GM19468 (cell line): ENCODE results near the gene GLOD4.

ENCODE experiments used
- ATAC-seq: cut with Tn5 transposase; IDR thresholded peaks from one replicate; pipeline ENCODE4 v1.9.1; 2021; ENCODE audit warnings: mild to moderate bottlenecking, moderate library complexity, moderate number of reproducible peaks; ENCODE audit not compliant: unreplicated experiment; ENCODE audit errors: extremely low read depth

Gene GLOD4

DNA sequence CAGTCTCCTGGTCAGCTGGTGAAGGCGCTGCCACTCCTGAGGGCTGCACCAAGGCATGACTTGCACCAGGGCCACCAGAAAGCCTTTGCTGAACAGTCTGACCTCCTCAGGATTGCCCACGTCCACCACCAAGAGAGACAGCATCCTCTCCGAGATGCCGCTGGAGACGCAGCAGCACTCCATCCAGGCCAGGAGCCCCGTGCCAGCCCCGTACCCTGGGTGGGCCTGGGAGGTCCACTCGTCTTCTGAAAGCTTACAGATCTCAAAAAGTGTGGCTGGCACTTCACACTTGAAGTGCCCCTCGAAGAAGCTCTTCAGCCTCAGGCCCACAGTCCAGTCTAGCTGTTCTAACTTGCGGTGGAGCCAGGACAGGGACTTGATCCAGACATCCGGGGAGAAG, 36.7 kb downstream of the GLOD4 start:
- ATAC-seq = no peak

DNA sequence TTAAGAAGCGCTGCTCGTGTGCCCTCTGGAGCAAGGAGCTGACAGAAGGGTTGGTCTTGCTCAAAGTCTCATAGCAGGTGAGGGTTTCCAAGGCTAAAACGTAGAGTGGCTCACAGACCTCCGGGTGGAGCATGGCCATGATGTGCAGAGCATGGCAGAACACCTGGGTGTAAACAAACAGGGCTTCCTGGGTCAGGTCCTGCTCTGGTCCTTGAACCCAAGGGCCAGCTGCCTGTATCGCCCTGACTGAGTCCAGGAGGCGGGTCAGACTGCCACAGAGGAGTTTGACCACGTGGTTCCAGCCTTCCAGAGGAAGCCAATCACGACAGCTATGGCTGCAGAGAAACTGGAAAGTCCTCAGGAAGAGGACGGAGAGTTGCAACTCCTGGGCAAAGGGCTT, 37.1 kb downstream of the GLOD4 start:
- no peak for ATAC-seq

DNA sequence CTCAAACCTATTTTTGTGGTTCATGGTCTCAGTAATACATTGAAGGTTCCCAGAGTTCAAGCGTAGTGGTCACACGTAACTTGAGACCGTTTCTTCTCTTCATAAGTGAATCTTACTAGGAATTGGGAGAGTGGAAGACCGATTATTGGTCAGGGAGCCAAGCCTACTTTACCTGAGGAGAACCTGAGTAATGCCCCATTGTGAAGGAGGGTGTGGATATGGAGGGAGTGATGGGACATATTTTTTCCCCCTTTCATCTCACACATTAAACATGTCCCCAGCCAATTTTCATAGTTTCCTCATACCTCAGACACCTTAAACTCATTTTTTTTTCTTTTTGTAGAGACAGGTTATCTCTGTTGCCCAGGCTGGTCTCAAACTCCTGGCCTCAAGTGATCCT, 38.9 kb downstream of the GLOD4 start:
- no peak for ATAC-seq

DNA sequence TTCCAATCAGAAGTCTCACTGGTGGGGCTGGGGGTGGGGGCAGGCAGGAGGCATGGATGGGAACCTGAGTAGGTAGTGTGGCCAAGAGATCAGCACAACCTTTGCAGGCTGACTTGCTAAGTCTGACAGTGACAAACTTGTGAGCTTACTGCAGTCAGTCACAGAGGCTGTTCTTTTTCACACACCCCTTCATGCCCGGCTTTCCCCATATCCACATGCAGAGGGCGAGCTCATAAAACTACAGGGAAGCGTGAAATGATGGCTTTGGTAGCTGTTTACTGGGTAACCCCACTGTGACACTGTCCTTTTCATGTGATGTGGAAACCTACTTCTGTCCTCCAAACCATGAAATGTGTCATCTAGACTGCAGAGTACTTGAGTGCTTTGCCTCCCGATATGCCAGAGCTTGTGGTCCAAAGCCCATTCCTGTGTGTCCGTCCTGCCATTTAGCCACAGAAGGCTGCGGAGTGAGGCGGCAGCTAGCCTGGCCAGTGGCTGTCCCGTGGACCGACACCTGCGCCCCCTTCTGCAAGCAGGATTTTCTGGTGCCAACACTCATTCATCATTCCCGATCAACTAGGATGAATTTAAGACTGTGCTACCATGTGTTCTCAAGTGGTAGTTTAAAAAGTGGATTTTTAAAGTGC, 39.8 kb downstream of the GLOD4 start:
- no peak for ATAC-seq

DNA sequence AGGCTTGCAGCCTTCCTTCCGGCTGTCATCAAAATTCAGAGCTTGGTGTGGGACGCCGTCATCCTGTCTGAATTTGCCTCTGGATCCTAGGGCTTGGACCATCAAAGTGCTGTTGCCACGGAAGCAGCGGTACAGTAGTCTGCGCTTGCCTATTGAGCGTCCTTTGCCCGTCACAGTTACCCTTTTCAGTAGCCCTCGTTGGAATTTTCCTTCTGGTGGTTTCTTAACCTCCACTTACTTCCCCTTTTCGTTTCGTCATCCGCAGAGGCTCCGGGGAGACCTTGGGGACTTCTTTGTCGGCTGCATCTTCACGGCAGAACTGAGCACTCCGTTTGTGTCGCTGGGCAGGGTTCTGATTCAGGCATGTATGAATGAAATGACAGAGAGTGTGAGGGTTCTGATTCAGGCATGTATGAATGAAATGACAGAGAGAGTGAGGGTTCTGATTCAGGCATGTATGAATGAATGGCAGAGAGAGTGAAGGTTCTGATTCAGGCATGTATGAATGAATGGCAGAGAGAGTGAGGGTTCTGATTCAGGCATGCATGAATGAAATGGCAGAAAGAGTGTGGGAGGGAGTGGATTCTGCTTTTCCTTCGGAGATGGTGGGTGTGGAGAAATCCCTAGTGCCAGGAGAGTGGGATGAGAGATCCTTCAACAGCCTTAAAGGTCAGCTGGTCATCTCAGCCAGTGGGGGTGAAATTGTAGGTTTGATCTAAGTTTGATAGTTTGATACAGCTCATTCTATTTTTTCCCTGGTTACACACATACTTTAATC, 41.7 kb downstream of the GLOD4 start:
- peak; percentile 24 for ATAC-seq

DNA sequence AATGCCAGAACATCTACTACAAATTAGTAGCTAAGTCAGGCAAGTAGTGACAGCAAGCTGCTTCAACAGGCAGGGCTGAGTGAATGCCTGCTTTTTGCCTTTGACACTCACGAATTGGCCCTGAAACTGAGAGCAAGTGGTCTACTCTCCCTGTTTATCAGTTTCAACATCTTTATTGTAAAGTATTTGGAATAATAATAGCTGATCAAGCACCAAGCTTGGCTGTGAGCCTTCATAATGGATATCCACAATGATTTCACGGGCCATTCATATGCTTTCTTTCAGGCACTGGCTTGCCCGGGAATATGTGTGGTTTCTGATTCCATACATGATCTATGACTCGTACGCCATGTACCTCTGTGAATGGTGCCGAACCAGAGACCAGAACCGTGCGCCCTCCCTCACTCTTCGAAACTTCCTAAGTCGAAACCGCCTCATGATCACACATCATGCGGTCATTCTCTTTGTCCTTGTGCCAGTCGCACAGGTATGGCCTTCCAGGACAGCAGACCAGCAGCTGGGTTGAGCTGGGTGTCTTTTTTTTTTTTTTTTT, 44.4 kb downstream of the GLOD4 start:
- no peak for ATAC-seq

DNA sequence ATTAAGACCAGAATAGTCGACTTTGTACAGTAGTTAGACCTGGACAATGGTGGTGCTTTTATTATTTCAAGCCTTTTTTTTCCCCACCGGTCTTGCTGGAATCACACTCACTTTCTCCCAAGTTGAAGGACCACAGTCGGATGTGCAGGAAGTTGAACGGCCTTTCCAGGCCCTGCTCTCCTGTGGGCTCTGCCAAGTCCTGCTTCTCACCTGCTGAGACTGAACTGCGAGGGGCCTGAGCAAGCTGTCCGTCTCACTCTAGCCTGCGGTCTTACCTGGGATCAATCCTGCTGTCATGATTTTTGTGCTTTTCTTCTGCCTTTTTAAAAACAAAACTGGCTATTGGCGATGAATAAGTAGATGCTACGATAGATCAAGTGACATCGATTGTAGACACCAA, 48.3 kb downstream of the GLOD4 start:
- no peak for ATAC-seq

DNA sequence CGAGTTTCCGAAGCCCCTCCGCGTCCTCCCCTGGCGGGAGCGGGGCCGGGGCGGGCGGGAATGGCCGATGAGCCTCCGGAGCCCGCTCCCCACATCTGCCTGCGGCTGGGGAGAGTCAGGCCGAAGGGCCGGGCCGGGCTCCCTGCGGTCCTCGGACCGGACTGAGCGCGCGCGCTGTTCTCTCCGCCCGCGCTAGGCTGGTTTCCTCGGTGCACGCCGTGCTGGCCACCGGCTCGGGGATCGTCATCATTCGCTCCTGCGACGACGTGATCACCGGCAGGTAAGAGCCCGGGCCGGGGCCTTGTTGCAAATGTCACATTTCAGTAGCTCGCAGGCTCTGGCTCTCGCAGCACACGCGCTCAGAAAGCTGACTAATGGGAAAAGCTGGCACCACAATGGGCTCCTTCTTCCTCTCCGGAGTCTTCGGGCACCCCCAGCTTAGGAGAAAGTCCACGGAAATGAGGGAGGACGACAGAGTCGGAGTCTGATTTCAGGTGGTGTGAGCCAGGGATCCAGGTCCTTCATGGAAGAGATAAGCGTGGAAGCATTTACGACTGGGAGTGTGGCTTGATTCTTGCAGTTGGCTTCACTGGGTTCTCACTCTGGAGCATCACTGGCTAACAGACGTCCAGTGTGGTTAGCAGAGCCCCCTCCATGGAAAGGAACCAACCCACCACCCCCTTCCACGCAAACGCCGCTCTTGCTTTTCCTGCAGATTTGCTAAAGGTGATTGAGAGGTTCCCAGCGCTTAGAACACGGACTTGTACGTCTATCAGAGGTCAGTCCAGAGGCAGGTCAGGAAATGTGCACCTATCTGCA, 49.0 kb downstream of the GLOD4 start:
- no peak for ATAC-seq

DNA sequence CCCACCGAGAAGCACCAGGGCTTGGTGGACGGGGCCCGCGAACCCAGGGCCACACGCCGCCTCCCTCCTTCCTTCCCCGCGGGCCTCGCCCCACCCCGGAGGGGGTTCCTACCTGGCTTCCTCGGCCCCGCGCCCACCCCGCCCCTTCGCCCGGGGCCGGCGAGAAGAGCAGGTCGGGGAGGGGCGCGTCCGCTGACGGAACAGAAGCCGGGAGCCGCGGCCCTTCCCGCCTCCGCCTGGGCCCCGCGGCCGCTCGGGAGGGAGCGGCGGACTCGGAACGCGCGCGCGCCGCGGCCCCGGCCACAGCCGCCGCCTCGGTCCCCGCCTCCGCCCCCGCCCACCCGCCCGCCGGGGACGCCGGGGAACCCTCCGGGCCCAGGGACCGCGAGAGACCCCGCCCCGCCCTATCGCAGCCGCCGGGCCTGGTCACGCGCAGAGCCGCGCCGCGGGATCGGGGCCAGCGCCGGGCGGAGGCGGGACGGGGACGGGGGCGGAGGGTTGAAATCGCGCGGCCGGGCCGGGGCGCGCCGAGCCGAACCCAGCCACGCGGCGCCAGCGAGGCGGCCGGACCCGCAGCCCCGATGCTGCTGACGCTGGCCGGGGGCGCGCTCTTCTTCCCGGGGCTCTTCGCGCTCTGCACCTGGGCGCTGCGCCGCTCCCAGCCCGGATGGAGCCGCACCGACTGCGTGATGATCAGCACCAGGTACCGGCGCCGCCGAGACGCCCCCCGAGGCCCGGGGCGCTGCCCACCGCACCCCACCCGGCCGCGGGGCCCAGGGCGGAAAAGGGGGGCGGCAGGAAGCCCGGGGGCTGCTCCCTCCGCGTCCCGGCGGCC, 49.8 kb downstream of the GLOD4 start, which contains the start of gene TLCD3A:
Gene TLCD3A, plus strand, starts transcription at position 530 of the 835 bp plus-strand sequence. Its CDS starts 52 bp downstream, at position 582.
- ATAC-seq = no peak

DNA sequence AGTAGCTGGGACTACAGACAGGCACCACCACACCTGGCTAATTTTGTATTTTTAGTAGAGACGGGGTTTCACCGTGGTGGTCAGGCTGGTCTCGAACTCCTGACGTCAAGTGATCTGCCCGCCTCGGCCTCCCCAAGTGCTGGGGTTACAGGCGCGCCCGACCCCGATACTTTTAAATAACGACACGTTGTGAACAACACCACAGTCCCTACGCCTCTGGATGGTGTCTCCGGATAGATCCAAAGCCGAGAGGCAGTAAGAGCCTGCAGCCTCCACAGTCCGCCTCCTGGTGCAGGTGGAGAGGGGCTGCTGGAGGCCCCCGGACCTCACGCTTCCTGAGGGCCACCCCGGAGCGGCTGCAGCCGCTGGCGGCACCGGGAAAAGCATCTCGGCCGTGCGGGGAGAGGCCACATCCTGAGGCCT, 50.4 kb downstream of the GLOD4 start:
- ATAC-seq = no peak

DNA sequence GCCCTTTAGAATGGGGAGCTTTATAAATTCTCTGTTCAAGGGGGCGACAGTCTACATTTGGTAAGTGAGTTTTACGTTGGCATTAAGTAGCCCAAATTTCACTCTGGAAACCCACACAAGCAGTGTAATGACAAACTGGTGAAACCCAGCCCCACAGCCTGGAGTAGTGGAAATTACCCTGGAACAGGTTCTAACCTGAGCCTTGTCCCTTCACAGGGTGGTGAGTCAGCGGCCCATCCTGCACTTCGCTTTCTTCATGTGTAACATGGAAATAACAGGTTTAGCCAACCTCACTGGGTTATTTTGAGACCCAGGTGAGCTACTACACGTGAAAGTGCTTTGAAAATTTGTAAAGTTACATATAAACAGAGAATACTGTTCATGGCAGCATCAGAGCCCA, 53.2 kb downstream of the GLOD4 start:
- no peak for ATAC-seq

DNA sequence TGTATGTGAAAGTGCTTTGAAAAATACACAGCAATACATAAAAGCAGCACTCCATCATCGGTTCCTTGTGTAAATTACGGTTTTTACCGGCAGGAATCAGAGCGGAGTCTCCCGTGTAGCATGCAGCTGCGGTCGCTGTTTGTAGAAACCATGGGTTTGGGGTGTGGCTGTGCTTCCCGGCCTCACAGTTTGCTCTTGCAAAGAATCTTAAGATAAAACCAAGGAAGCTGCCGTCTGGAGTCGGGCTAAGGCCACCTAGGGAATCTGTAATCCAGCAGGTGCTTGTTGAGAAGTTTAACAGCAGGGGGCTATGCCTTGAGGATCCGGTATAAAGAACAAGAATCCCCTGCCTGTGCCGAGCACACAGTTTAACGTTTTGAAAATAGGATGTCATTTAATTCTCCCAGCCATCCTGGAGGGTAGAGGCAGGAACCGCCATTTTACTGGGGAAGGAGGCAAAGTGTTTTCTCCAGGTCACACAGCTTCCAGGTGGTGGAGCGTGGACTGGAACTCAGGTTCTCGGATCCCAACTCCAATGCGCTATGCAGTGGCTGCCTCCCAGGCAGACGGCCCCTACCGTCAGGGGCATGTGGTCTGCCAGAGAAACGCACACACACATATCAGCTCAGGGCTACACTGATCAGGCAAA, 55.7 kb downstream of the GLOD4 start:
- ATAC-seq = no peak

DNA sequence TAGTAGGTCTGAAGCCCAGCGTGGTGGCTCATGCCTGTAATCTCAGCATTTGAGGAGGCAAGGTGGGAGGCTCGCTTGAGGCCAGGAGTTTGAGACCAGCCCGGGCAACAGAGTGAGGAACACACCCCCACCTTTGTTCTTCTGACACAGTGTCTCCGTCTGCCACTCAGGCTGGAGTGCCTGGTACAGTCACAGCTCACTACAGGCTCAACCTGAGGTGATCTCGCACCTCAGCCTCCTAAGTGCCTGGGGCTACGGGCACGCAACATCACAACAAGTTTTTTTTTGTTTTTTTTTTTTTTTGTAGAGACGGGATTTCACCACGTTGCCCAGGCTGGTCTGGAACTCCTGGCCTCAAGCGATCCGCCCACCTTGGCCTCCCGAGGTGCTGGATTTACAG, 56.3 kb downstream of the GLOD4 start:
- no peak for ATAC-seq

DNA sequence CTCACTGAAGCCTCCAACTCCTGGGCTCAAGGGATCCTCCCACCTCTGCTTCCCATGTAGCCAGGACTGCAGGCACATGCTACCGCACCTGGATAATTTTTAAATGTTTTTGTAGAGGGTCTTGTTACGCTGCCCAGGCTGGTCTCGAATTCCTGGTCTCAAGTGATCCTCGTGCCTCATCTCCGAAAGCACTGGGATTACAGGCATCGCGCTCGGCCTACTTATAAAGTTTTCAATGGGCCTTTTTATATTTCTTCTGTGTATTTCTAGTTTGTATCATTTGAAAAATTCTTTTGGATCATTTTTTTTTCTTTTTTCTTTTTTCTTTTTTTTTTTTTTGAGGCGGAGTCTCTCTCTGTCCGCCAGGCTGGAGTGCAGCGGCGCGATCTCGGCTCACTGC, 57.0 kb downstream of the GLOD4 start:
- no peak for ATAC-seq

DNA sequence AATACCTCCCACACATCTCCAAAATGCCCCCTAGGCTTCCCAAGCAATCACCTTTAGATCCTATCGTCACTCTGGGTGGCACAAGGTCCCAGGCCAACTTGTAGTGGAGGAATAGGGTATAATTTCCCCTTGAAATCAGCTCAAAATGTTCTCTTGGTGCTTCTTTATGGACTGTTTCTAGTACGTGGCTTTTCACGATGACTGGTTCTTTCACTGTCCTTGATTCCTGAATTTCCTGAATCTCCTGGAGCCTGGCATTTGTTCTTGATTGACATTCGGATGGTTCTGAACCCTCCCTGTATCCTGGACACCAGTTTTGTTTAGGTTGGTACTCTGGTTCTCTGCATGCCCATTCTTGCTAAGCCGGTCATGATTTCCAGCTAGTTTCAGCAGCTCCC, 60.5 kb downstream of the GLOD4 start:
- no peak for ATAC-seq

DNA sequence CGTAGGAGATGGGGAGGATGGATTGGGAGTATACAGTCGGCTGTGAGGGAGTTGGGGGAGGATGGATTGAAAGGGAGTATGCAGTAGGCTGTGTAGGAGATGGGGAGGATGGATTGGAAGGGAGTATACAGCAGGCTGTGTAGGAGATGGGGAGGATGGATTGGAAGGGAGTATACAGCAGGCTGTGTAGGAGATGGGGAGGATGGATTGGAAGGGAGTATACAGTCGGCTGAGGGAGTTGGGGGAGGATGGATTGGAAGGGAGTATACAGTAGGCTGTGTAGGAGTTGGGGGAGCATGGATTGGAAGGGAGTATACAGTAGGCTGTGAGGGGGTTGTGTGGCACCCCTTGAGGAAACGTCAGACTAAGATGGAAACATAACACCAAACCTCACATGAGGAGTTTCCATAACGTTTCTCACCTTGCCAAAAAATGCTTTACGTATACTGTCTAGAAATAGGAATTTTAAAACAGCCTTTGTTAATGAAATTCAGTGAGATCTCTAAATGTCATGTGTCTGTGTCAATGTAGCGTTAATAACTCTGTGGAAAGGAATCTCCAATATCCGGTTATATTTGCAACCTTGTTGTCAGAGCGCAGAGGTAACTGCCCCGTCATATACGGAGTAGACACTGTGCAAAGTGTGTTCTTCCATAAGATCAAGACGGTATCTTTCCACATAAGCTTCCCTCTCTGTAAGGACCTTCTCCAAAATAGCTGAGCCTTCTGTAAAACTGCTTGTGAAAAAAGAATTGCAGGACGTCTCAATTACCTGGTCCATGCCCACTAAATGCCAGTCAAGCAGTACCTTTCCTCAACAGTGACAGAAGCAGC, 61.2 kb downstream of the GLOD4 start:
- ATAC-seq = no peak

DNA sequence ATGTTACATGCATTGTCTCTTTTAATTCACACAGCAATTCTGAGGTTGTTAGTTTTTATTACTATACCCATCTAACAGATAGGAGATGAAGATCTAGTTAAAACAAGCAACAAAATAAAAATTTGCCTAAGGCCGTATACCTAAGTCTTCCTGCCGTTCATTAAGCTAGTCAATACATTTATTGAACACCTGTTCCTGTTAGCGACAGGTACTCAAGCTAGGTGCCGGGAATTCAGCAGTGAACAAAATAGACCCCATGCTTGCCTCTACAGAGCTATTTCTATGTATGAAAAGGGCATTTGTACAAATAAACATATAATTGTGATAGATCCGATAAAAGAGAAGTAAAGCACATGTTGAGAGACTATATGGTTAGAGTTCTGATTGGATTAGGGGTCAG, 64.0 kb downstream of the GLOD4 start:
- no peak for ATAC-seq
